Fibroblast of skin of back (primary cell): Measurements from ENCODE around the gene RASAL2.
A peak's percentile ranks its signal among the peaks of the same experiment; 100 is the strongest.
"Not testable (repeated sequence)": the region's sequence is repeated elsewhere in the genome, so short reads cannot be mapped to it uniquely, and the experiment has no call there.

Source experiments
- DNase-seq: peaks from one replicate; pipeline ENCODE4 v3.0.0-alpha.2; 2013

Gene RASAL2

DNA sequence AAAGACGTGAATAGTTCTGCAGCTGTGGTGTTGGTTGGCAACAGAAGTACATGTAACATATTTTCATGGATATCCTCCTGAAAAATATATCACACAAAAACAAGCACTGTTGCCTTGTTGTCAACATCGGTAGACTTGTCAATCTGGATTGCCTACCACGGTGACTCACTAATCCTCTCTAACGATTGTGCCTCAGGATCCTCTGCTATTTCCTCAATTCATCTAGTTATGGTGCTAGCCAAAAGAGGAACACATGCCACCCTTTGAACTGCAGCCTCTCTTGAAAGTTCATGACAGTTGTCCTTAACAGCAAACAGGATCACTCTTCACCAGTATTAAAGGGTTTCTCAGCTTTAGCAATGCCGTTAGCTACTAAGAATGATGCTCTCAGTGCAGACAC is 25.7 kb downstream of the RASAL2 start:
- DNase-seq = no peak

- DNase-seq = peak; percentile 27
Measured at GRCh38 chr1:178120088-178120487, 26.2 kb downstream of the RASAL2 start.

GRCh38 chr1:178120520-178121052 is 26.7 kb downstream of the RASAL2 start:
- DNase-seq = not testable (repeated sequence)

DNA sequence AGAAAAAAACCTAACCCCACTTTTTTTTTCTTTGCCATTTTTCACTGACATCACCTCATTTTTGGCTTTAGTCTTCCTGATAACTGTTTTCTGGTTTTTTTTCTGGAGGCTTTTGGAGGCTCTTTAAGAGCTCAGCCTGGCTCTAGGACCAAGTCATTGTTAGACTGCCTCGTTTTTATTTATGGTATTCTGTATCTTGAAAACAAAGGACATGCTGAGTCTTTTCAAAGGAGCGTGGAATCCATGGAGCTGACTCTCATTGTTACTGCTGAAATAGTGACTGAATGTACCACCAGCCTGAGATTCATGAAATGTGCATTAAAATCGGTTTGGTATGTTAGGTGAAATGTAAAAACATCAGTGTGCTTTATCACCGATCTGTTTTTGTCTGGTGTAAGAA is 28.0 kb downstream of the RASAL2 start:
- no peak for DNase-seq

DNA sequence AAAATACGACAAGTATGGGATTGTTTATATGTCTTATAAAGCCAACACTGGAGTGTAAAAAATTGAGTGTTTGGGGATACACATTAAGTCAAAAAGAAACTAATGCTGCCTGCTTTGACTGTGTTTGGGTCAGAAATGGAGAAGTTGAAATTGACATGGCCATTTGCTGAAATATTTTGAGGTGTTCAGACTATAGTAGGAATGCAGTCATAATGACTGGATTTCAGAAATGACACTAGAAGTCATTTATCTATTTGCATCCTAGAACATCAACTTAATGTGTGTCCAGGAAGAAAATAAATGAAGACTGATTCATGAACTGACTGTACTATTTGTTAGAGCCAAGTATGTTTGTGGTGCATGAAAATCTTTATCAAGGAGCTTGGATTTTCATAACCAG is 28.4 kb downstream of the RASAL2 start:
- no peak for DNase-seq

- peak; percentile 46 for DNase-seq
Measured at GRCh38 chr1:178124115-178124514, 30.2 kb downstream of the RASAL2 start.

DNA sequence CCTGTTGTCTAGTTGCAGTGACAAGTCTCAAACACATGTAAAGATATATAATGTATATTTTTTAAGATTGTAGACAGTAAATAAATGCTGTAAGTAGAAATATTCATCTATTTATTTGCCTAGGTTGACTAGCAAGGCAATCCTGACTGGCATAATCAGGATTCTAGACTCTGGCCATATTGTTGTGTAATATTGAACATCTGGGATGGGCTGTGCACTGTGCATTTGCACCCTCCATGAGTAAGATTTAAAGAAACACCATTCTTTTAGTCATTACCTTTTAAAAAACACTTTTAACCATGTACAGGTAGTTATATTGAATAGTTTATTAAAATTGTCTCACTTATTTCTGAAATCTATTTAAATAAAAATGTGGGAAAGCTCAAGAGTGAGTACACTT is 32.4 kb downstream of the RASAL2 start:
- no peak for DNase-seq

DNA sequence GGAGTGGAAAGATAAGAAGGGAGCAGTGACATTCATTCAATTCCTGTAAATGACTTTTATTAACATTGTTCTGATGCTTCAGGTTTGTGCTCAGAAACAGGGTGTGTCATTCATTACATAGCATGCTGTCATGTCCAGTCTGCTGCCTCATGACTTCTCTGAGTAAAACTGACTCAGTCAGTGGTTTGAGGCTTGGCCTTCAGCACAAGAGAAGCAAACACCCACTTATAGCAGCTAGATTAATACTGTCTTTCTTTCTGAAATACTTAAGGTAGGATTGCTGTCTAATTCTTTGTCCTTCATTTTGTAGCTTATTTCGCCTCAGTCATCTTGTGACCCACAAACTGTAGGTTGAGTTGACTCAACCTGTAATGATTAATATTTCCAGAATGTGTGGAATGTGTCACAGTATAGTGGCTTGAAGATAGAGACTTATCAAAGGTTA is 32.9 kb downstream of the RASAL2 start:
- DNase-seq = peak; percentile 88

DNA sequence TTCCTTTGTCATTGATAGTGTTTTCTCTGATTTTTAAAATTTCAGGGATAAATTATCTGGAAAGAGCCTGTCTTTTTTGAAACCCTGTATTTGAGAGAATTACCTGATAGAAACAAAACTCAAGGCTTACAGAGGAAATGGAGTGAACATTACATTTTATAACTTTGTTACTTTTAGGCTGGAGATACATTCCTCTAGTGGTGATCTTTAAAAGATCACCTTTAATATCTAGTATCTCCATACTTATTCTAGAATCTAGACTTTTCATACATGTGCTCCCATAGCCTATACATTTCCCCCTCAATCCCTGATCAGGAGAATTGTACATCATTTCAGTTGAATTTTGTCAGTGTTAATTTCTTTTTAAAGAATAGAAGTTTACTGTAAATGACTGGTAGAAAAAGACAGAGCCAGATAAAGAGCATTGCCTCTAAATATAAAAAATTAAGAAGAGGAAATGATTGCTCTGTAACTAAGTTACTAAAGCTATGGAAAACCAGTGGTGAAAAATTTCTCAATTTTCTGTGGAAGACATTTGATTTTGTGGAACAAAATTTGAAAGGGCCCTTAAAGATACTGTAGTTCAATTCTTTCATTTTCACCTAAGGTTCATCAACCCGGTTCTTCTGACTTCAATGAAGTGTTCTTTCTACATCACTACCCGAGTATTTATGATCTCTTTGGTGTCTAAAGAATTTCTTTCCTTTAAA is 33.7 kb downstream of the RASAL2 start:
- no peak for DNase-seq

- DNase-seq = no peak
Measured at GRCh38 chr1:178133239-178133989, 39.5 kb downstream of the RASAL2 start.

DNA sequence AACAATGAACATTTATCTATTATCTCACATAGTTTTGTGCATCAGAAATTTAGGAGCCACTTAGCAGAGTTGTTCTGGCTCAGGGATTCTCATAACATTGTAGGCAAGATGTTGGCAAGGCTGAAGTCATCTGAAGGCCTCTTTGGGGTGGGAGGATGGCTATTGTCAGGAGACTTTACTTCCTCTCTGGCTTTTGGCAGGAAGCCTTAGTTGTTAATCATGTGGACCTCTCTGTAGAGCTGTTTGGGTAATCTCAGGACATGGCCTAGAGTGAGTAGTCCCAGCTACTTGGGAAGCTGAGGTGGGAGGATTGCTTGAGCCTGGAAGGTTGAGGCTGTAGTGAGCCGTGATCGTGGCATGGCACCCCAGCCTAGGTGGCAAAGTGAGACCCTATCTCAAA is 40.2 kb downstream of the RASAL2 start:
- DNase-seq = peak; percentile 90

- DNase-seq = no peak
Measured at GRCh38 chr1:178137238-178137637, 43.3 kb downstream of the RASAL2 start.

GRCh38 chr1:178142806-178143205 is 48.9 kb downstream of the RASAL2 start:
- no peak for DNase-seq

GRCh38 chr1:178143730-178144690 is 50.1 kb downstream of the RASAL2 start:
- DNase-seq = peak; percentile 46

GRCh38 chr1:178145605-178146004 is 51.7 kb downstream of the RASAL2 start:
- DNase-seq = no peak

DNA sequence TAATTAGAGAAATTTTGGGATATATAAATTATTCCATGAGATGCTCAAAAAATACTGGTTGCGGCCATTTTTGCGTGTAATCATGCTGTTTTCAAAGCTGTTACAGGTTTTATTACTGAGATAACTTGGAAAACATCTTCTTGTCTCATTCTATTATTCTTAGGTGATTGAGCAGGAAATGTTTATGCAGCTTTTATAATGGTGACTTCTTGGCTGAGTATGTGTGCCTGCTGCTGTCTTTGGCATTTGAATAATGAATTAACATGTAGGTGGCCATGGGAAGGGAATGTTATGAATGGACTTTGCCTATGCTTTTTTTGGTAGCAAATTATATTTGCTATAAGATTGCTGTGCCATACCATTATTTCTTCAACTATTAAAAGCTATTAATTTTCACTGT is 52.5 kb downstream of the RASAL2 start:
- peak; percentile 64 for DNase-seq

DNA sequence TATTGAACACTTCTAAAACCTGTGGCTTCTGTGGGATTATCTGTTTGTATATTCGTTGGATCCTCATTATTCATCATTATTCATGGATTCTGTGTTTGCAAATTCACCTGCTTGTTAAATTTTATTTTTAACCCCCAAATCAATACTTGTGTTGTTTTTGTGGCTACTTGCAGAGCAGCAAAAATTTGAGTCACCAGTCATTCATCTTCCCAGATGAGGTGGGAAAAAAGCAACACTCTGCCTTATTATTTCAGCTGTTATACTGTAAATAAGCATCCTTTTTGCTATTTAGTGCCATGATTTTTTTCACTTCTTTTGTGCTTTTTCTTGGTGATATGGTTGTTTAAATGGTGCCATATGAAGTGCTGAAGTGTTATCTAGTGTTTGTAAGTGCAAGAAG is 56.7 kb downstream of the RASAL2 start:
- peak; percentile 43 for DNase-seq

DNA sequence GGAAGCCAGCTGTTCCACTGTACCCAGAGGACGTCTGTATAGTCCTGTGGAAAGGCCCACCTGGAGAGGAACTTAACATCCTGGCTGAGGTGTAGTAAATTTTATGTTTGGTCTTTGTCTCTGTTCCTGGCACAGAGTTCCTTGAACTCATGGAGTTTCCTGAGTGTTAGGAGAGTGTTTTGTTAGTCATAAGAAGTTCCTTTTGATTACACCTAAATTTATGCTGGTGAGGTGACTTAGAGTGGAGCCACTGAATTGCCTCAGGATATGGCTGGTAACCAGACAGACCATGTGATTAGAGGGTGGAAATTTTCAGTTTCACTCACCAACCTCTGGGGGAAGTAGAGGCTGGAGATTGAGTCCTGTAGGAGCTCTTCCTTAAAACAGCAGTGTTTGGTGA is 57.9 kb downstream of the RASAL2 start:
- DNase-seq = no peak

DNA sequence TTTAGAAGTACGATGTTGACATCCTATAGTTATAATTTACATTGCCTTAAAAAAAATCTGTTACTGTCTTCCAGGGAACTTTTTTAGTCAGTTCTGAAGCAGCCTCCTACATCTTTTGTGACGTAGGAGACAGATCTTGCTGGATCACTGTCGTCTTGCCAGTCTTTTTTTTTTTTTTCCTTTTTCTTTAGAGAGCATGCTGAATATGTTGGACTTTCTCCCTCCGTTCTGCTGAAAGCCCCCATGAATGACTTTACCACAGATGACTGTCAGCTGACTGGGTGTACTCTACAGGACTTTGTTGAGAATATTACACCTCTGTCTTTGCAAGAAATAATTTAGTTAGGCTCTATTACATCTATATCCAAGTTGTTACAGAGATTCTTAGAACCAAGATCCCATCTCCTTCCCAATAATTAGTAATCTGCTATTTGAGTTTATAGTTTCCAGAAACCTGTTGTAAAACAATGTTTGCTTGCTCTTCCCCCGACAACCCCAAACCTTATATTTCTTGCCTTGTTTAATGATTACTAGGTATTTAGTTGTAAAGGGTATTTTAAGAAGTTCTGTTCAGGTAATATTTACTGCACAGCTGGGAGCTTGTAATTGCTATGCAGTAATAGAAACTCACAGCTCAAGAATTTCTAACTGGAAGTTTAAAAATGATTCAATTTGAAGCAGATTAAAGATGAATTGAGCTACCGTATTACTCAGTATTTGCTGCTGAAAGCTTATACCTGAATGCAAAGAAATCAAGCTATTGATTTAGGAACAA is 61.8 kb downstream of the RASAL2 start:
- no peak for DNase-seq

DNA sequence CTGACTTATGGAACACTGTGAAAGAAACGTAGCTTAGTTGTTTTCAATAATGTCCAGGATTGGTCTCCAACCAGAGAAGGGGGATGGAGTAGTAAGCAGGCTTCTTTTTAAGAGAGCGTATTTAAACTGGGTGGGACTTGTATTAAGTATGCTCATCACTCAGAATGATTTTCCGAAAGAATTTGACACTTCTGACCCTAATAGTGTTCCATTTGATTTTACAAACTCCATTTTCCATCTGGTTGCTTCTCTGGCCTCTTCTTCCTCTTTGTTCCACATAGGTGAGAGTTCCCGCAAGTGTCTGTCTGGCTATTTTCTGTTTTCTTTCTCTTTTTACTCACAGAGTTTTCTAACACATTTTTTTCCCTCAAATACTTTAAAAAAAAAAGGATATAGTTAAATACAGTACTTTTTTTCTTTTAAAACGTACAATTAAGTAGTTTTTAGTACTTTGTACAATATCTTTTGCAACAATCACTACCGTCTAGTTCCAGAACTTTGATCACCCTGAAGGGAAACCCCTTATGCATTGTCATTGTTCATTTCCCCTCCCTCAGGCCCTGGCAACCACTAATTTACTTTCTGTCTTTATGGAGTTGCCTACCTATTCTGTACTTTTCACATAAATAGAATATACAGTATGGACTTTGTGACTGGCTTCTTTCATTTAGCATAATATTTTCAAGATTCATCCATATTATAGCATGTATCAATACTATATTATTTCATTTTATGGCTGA is 67.0 kb downstream of the RASAL2 start:
- no peak for DNase-seq

DNA sequence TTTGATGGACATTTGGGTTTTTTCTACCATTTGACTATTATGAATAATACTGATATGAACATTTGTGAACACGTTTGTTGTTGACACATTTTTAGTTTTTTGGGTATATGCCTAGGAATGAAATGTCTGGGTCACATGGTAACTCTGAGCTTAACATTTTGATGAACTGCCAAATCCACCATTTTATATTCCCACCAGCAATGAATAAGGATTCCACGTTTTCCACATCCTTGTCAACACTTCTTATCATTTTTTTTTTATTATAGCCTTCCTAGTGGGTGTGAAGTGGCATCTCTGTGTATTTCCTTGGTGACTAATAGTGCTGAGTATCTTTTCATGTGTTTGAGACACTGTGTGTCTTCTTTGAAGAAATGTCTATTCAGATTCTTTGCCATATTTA is 67.6 kb downstream of the RASAL2 start:
- peak; percentile 63 for DNase-seq
